Vagina (tissue), 2 donors: Measurements from ENCODE around the gene HAPLN2. TPM values are rescaled to one million over a fixed set of nuclear protein-coding genes. Genes with fewer than 3 reads are reported as not detected.

ENCODE experiments used
- DNase-seq, 2 donors: peaks; one replicate each; pipeline ENCODE4 v3.0.0-alpha.2; 2017; ENCODE audit errors: extremely low spot score in 2 of 2
- H3K27ac ChIP-seq: fragments of 200-600 bp; sonication (generic); one replicate; pipeline ENCODE4 v1.5.1; 2019
- H3K27me3 ChIP-seq: fragments of 200-600 bp; sonication (generic); one replicate; pipeline ENCODE4 v1.5.1; 2019
- H3K36me3 ChIP-seq, 2 donors: fragments of 200-600 bp; sonication (generic); one replicate each; pipeline ENCODE4 v1.5.1; 2017 to 2019
- H3K4me1 ChIP-seq: fragments of 200-600 bp; sonication (generic); one replicate; pipeline ENCODE4 v1.5.1; 2019
- H3K4me3 ChIP-seq, 2 donors: fragments of 200-600 bp; sonication (generic); 1 replicate in 1 of 2; 2 replicates in 1 of 2; pipeline ENCODE4 v1.5.1; 2016 to 2019
- H3K9me3 ChIP-seq: fragments of 200-600 bp; sonication (generic); one replicate; pipeline ENCODE4 v1.5.1; 2019
- POLR2A ChIP-seq, 2 donors: fragments of 450-650 bp; IDR thresholded peaks; one replicate each; pipeline ENCODE4 v1.6.1; 2017; ENCODE audit warnings: antibody characterized with exemption in 2 of 2, mild to moderate bottlenecking in 2 of 2, moderate library complexity in 2 of 2
- POLR2AphosphoS5 ChIP-seq, 2 donors: sonication (generic); formaldehyde crosslinking; IDR thresholded peaks; one replicate each; pipeline ENCODE4 v1.9.0; 2017; ENCODE audit warnings: antibody characterized with exemption in 2 of 2, mild to moderate bottlenecking in 2 of 2, low read depth in 1 of 2; ENCODE audit not compliant: insufficient read depth in 1 of 2
- intact Hi-C: fragments of 100-400 bp; cut with DNase I; formaldehyde crosslinking; loops from one replicate; pipeline ENCODE4 v1.15.1; 2023
- total RNA-seq: library from RNA; depleted of rRNA; stranded (reverse); fragments of >200 nt; gene quantifications from one replicate; pipeline ENCODE4 v1.2.3, GENCODE V29; 2016
- TF ChIP-seq, protein P1 (sequence below), 3 experiments: fragments of 450-650 bp in 2 of 3; fragments of 200-600 bp in 1 of 3; sonication (generic) in 1 of 3; IDR thresholded peaks; one replicate each; pipeline ENCODE4 v1.5.1; 2017 to 2019; ENCODE audit warnings: antibody characterized with exemption in 3 of 3, mild to moderate bottlenecking in 2 of 3, moderate library complexity in 2 of 3

Gene HAPLN2
- total RNA-seq, 1 donor from 2014 or later: not detected

DNA sequence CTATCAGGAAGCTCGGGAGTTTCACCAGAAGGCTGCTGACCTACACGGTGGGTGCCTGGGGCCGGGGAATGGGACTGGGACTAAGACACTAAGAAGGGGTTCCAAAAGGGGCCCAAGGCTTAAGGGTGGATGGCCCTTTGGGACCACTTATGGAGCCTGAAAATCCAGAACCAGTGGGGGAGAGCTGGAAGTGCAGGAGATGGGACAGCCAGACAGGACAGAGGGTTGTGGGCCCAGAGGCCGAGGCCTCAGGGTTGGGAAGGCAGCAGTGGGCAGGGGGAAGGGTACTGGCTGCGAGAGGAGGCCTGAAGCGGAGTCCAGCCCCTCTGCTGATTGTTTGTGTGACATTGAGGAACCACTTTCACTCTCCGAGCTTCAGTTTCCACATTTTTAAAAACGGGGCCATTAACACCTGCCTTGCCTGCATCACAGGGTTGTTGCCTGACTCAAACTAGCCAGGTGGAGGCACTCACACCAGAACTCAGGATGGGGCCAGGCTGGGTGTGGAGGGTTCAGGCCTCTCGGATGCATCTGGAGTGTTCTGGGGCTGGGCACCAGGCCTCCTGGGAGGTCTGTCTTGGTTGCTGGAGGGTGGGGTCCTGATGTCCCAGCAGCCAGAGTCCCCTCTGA is 36.7 kb upstream of the HAPLN2 start:
- no peaks in the 10 kb centered on the region for H3K36me3 ChIP-seq
- H3K27ac ChIP-seq: no peak overlapping the region
- H3K27me3 ChIP-seq: no peaks in the 10 kb centered on the region
- H3K9me3 ChIP-seq: no peaks in the 10 kb centered on the region
- no peaks in the 10 kb centered on the region for H3K4me1 ChIP-seq
- no peak for DNase-seq
- no peak overlapping the region for H3K4me3 ChIP-seq
- intact Hi-C loops: loop anchor here (5.0 to 10.0 kb wide), 3 partner anchors 68 to 198 kb away; no protein-coding TSS in a partner anchor
- no peak for TF ChIP-seq POLR2A (IDR thresholded peaks at IDR 0.05)
- TF ChIP-seq, protein P1, sequence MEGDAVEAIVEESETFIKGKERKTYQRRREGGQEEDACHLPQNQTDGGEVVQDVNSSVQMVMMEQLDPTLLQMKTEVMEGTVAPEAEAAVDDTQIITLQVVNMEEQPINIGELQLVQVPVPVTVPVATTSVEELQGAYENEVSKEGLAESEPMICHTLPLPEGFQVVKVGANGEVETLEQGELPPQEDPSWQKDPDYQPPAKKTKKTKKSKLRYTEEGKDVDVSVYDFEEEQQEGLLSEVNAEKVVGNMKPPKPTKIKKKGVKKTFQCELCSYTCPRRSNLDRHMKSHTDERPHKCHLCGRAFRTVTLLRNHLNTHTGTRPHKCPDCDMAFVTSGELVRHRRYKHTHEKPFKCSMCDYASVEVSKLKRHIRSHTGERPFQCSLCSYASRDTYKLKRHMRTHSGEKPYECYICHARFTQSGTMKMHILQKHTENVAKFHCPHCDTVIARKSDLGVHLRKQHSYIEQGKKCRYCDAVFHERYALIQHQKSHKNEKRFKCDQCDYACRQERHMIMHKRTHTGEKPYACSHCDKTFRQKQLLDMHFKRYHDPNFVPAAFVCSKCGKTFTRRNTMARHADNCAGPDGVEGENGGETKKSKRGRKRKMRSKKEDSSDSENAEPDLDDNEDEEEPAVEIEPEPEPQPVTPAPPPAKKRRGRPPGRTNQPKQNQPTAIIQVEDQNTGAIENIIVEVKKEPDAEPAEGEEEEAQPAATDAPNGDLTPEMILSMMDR (IDR thresholded peaks at IDR 0.05): no peak

DNA sequence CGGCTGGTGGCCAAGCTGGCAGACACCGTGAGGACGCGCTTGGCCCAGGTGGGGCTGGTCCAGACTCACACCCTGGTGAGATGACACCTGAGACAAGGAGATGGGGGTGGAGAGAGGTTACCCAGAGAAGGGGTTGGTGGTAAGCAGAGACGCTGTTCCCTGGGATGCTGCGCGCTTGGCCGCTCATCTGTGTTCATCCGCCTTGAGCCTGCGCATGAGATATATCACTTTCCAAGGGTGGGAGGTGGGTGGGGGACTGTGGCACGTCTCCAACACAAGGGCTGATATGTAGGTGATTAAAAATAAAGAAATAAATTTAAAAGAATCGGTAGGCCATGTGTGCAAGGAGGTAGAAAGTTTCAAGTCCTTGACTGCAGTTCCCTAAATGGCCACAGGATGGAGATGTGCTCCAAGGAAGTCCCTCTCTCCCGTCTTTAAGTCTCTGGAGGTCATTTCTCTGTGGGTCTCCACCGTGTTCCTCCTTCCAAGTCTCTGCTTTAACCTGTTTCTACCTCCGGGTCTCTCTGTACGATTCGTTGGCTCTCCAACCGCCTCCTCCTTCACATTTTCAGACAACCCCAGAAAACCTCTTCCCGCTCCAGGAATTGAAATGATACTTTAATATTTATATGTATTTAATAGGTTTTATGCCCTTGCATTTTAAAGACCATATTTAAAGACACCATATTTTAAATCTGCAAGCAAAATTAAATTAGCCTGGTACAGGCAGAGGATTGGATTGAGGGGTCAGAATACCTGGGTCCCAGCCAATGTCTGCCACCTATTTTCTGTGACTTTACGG is 35.2 kb upstream of the HAPLN2 start:
- no peak for DNase-seq
- H3K27ac ChIP-seq: no peak overlapping the region
- no peaks in the 10 kb centered on the region for H3K36me3 ChIP-seq
- no peaks in the 10 kb centered on the region for H3K9me3 ChIP-seq
- intact Hi-C loops: loop anchor here (5.0 to 10.0 kb wide), 3 partner anchors 69 to 199 kb away; no protein-coding TSS in a partner anchor
- no peaks in the 10 kb centered on the region for H3K4me1 ChIP-seq
- TF ChIP-seq, protein P1 (IDR thresholded peaks at IDR 0.05): peak; percentile 84 to 92 (median 90)
- TF ChIP-seq POLR2A (IDR thresholded peaks at IDR 0.05): no peak
- no peak overlapping the region for H3K4me3 ChIP-seq
- no peaks in the 10 kb centered on the region for H3K27me3 ChIP-seq

DNA sequence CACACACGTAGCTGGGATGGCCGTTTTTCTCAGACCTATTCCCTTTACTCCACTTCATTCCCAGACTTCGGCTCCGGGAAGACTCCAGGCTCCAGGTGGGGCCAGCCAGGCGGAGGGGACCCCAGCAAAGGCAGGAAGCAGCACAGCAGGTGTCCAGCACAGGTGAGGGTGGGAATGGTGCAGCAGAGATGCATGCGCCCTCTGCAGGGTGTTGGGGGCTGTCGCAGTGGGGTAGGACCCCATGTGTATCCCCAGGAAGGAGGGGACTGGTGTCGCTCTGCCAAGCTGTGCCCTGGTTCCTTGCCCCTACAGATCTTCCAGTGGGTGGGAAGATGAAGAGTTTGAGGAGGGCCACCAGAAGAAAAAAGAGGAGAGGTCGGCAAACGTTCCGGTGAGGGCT is 34.4 kb upstream of the HAPLN2 start:
- intact Hi-C loops: loop anchor here (5.0 to 10.0 kb wide), 3 partner anchors 70 to 200 kb away; no protein-coding TSS in a partner anchor
- no peak overlapping the region for H3K27ac ChIP-seq
- no peak for DNase-seq
- TF ChIP-seq POLR2A (IDR thresholded peaks at IDR 0.05) (no peak), POLR2AphosphoS5 (IDR thresholded peaks at IDR 0.05; ENCODE audit: insufficient read depth in 1 of 2, low read depth in 1 of 2) (no peak)
- TF ChIP-seq, protein P1 (IDR thresholded peaks at IDR 0.05): no peak
- no peak overlapping the region for H3K4me3 ChIP-seq
- H3K9me3 ChIP-seq: no peaks in the 10 kb centered on the region
- no peaks in the 10 kb centered on the region for H3K36me3 ChIP-seq
- H3K27me3 ChIP-seq: no peaks in the 10 kb centered on the region
- no peaks in the 10 kb centered on the region for H3K4me1 ChIP-seq

DNA sequence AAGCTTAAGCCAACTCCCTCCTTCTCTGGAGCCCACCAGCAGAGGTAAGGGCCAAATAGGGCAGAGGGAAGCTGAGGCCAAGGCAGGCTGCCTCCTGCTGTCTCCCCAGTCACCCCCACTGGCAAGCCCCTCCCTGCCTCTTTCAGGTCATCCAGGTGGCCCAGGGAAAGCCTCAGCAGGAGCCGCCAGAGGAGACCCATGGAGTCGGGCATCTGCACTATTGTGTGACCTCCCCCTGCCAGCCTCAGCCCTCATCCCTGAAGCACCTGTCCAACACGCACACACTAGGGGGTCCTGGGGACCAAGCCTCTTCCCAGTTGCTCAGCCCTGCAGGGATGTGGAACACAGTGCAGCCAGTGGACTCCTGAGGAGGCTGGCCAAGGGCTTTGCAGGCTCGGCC is 32.9 kb upstream of the HAPLN2 start:
- Histone ChIP-seq H3K4me1 (peaks cover 7% of the 10 kb centered on the region), H3K4me3 (no peak overlapping the region), H3K9me3 (no peaks in the 10 kb centered on the region), H3K27me3 (no peaks in the 10 kb centered on the region), H3K36me3 (no peaks in the 10 kb centered on the region), H3K27ac (no peak overlapping the region)
- no peak for DNase-seq
- intact Hi-C loops: loop anchor here (10.0 kb wide), 2 partner anchors 72 to 202 kb away; no protein-coding TSS in a partner anchor
- TF ChIP-seq, protein P1 (IDR thresholded peaks at IDR 0.05): no peak
- TF ChIP-seq POLR2AphosphoS5 (IDR thresholded peaks at IDR 0.05; ENCODE audit: insufficient read depth in 1 of 2, low read depth in 1 of 2): no peak
- TF ChIP-seq POLR2A (IDR thresholded peaks at IDR 0.05): no peak
